ENCODE results near the gene MRPL22. TPM values are rescaled to one million over a fixed set of nuclear protein-coding genes. Genes with fewer than 3 reads are reported as not detected.
"Not testable (repeated sequence)": the region's sequence is repeated elsewhere in the genome, so short reads cannot be mapped to it uniquely, and the experiment has no call there.

Gene MRPL22
- total and polyA plus RNA-seq, 12 donors: 12.6 to 129 (median 56.9) TPM

DNA sequence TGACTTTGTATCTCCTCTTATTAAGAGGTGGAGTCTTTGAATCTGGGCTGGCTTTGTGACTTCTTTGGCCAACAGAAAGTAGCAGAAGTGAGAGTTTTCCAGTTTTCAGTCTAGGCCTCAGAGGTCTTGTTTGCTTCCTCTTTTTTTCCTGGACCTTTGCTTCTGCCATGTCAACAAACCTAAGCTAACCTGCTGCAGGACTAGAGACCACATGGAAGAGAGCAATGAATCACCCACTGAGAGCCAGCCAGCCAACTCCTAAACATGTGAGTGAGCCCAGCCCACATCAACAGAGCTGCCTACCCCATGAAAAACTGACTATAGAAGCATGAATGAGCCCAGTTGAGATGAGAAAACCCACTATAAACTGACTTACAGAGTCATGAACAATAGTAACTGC lies 29.9 kb downstream of the MRPL22 start:
- intact Hi-C loops (cut with DNase I): no loop called here
- no peak for DNase-seq
- Histone ChIP-seq H3K4me3 (no peak overlapping the region), H3K9me3 (replicated peaks in 1 of 3) (no peaks in the 10 kb centered on the region), H3K36me3 (replicated peaks in 1 of 2) (peaks cover 0 to 13% of the 10 kb centered on the region in 2 donors), H3K27me3 (no peaks in the 10 kb centered on the region), H3K27ac (no peak overlapping the region), H3K4me1 (replicated peaks in 1 of 2) (no peaks in the 10 kb centered on the region)
- TF ChIP-seq POLR2A (IDR thresholded peaks at IDR 0.05) (no peak), CTCF (IDR thresholded peaks at IDR 0.05) (no peak)

- intact Hi-C loops (cut with DNase I): no loop called here
- H3K4me1 ChIP-seq (replicated peaks in 1 of 2): no peaks in the 10 kb centered on the region
These were observed 30.6 kb downstream of the MRPL22 start for GRCh38 chr5:154971501-154971900.

GRCh38 chr5:154972476-154973080 lies 31.7 kb downstream of the MRPL22 start:
- Histone ChIP-seq H3K36me3 (replicated peaks in 1 of 2) (peaks cover 0 to 11% of the 10 kb centered on the region in 2 donors), H3K4me3 (no peak overlapping the region), H3K9me3 (replicated peaks in 1 of 3) (no peaks in the 10 kb centered on the region), H3K27ac (no peak overlapping the region), H3K27me3 (no peaks in the 10 kb centered on the region), H3K4me1 (replicated peaks in 1 of 2) (no peaks in the 10 kb centered on the region)
- peak; percentile 31 to 64 (median 43) for DNase-seq
- peak; percentile 39 to 60 (median 51) for TF ChIP-seq CTCF (IDR thresholded peaks at IDR 0.05)
- TF ChIP-seq POLR2A (IDR thresholded peaks at IDR 0.05): no peak
- intact Hi-C loops (cut with DNase I): no loop called here
- WGBS, 4 donors: 51 to 61% (median 53%) methylated on average over 2 of the region's 2 CpGs

More at GRCh38 chr5:154971501-154971900, 30.6 kb downstream of the MRPL22 start:
- Histone ChIP-seq H3K9me3 (replicated peaks in 1 of 3) (no peaks in the 10 kb centered on the region), H3K4me3 (no peak overlapping the region), H3K27me3 (no peaks in the 10 kb centered on the region), H3K27ac (no peak overlapping the region), H3K36me3 (replicated peaks in 1 of 2) (peaks cover 0 to 13% of the 10 kb centered on the region in 2 donors)
- WGBS, 4 donors: 84 to 93% (median 88%) methylated on average over 2 of the region's 2 CpGs
- TF ChIP-seq CTCF (IDR thresholded peaks at IDR 0.05) (no peak), POLR2A (IDR thresholded peaks at IDR 0.05) (no peak)
- no peak for DNase-seq

DNA sequence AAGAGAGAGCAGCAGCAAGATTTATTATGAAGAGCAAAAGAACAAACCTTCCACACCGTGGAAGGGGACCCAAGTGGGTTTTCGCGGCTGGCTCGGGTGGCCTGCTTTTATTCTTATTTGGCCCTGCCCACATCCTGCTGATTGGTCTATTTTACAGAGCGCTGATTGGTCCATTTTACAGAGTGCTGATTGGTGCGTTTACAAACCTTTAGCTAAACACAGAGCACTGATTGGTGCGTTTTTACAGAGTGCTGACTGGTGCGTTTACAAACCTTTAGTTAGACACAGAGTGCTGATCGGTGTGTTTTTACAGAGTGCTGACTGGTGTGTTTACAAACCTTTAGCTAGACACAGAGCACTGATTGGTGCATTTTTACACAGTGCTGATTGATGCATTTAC lies 35.2 kb downstream of the MRPL22 start:
- H3K36me3 ChIP-seq (replicated peaks in 1 of 2); H3K27me3 ChIP-seq; H3K4me3 ChIP-seq; intact Hi-C loops (cut with DNase I); H3K4me1 ChIP-seq (replicated peaks in 1 of 2); H3K27ac ChIP-seq; DNase-seq; H3K9me3 ChIP-seq (replicated peaks in 1 of 3): not testable (repeated sequence)
- 91 to 97% (median 95%) methylated on average over 9 of the region's 9 CpGs for WGBS, 4 donors

DNA sequence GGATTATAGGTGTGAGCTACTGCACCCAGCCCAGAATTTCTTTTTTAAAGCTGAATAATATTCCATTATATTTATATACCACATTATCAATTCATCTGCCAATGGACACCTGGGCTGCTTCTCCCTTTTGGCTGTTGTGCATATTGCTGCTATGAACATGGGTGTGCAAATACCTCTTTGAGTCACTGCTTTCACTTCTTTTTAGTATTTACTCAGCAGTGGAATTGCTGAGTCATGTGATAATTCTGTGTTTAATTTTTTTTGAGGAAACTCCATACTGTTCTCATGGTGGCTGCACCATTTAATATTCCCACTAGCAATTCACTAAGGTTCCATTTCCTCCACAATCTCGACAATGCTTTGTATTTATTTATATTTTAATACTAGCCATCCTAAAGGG lies 36.5 kb downstream of the MRPL22 start:
- TF ChIP-seq POLR2A (IDR thresholded peaks at IDR 0.05): no peak
- TF ChIP-seq CTCF (IDR thresholded peaks at IDR 0.05): no peak
- Histone ChIP-seq H3K27ac (no peak overlapping the region), H3K36me3 (replicated peaks in 1 of 2) (no peaks in the 10 kb centered on the region), H3K9me3 (replicated peaks in 1 of 3) (no peaks in the 10 kb centered on the region), H3K4me1 (replicated peaks in 1 of 2) (no peaks in the 10 kb centered on the region), H3K27me3 (no peaks in the 10 kb centered on the region), H3K4me3 (no peak overlapping the region)
- intact Hi-C loops (cut with DNase I): no loop called here
- 71 to 73% (median 72%) methylated on average over 1 of the region's 1 CpG for WGBS, 4 donors
- DNase-seq: no peak

- H3K9me3 ChIP-seq (replicated peaks in 1 of 3); H3K27ac ChIP-seq; H3K27me3 ChIP-seq; H3K36me3 ChIP-seq (replicated peaks in 1 of 2); H3K4me3 ChIP-seq; intact Hi-C loops (cut with DNase I); H3K4me1 ChIP-seq (replicated peaks in 1 of 2); DNase-seq: not testable (repeated sequence)
- 78 to 95% (median 91%) methylated on average over 2 of the region's 2 CpGs for WGBS, 4 donors
These were observed 37.4 kb downstream of the MRPL22 start for GRCh38 chr5:154978294-154978693.

Data from adrenal gland (tissue), 12 donors.